Measurements from ENCODE around the gene MRPL39.

MRPL39 gene

DNA sequence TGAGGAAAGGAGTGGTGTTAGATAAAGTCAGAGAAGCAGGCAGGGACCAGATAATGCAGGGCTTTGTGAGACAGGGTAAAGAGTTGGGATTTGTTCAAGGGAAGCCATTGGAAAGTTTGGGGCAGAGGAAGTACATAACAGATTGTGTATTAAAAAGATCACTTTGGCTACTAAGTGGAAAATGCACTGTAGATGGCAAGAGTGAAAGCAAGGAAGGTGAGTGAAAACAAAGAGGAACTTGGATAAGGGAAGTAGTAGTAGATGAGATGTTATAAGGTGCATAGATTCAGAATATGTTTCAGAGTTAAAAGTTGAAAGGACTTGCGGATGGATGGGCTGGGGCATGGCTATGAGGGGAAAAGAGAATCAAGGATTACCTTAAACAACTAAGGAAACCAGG, 17.4 kb downstream of the MRPL39 start:
- Mint-ChIP-seq H3K9me3 (no peaks in the 10 kb centered on the region), H3K27ac (no peak overlapping the region), H3K27me3 (ENCODE audit: low read depth) (no peaks in the 10 kb centered on the region), H3K36me3 (ENCODE audit: low read depth) (peaks cover 73% of the 10 kb centered on the region), H3K4me1 (no peaks in the 10 kb centered on the region), H3K4me3 (no peak overlapping the region)
- TF ChIP-seq, protein P1, sequence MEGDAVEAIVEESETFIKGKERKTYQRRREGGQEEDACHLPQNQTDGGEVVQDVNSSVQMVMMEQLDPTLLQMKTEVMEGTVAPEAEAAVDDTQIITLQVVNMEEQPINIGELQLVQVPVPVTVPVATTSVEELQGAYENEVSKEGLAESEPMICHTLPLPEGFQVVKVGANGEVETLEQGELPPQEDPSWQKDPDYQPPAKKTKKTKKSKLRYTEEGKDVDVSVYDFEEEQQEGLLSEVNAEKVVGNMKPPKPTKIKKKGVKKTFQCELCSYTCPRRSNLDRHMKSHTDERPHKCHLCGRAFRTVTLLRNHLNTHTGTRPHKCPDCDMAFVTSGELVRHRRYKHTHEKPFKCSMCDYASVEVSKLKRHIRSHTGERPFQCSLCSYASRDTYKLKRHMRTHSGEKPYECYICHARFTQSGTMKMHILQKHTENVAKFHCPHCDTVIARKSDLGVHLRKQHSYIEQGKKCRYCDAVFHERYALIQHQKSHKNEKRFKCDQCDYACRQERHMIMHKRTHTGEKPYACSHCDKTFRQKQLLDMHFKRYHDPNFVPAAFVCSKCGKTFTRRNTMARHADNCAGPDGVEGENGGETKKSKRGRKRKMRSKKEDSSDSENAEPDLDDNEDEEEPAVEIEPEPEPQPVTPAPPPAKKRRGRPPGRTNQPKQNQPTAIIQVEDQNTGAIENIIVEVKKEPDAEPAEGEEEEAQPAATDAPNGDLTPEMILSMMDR (IDR thresholded peaks at IDR 0.05; ENCODE audit: unreplicated experiment in 3 of 3): no peak

DNA sequence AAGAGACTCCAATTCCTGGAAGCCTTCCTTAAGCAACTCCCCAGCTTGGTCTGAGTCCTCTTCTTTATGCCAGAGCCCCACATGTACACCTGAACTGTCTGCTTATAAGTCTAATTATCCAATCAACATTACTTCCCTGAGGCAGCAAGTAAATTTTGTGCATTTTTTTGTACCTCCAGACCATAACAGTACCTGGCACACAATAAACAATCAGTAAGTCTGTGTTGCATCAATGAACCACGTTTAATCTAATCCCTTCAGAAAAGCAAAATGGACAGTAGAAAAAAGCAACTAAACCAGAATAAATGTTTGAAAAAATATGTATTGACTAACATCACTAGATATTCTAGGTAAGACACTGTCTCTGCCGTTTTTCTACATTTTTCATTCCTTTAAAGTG, 20.5 kb downstream of the MRPL39 start:
- Mint-ChIP-seq H3K9me3 (no peaks in the 10 kb centered on the region), H3K27ac (no peak overlapping the region), H3K4me3 (no peak overlapping the region), H3K36me3 (ENCODE audit: low read depth) (peaks cover 55% of the 10 kb centered on the region), H3K4me1 (no peaks in the 10 kb centered on the region), H3K27me3 (ENCODE audit: low read depth) (no peaks in the 10 kb centered on the region)
- TF ChIP-seq, protein P1 (IDR thresholded peaks at IDR 0.05; ENCODE audit: unreplicated experiment in 3 of 3): no peak

DNA sequence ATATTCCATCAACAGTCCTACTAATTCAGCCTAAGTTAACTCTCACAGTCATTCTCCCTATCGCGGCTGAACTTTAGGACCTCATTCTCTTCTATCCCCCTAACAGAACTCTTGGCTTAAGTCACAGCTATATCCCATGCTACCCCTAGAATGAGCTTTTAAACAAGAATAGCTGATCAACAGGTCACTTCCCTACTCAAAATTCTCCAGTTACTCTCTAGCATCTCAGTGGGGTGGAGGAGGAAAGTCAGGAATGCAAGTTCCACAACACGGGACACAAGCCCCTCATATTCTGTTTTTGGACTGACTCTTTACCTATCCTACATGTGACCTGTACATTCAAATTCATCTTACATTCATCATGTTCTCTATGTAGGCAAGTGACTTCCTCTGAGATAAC, 21.0 kb downstream of the MRPL39 start:
- Mint-ChIP-seq H3K27me3 (ENCODE audit: low read depth) (no peaks in the 10 kb centered on the region), H3K9me3 (no peaks in the 10 kb centered on the region), H3K4me1 (no peaks in the 10 kb centered on the region), H3K27ac (no peak overlapping the region), H3K4me3 (no peak overlapping the region), H3K36me3 (ENCODE audit: low read depth) (peaks cover 52% of the 10 kb centered on the region)
- TF ChIP-seq, protein P1 (IDR thresholded peaks at IDR 0.05; ENCODE audit: unreplicated experiment in 3 of 3): no peak

DNA sequence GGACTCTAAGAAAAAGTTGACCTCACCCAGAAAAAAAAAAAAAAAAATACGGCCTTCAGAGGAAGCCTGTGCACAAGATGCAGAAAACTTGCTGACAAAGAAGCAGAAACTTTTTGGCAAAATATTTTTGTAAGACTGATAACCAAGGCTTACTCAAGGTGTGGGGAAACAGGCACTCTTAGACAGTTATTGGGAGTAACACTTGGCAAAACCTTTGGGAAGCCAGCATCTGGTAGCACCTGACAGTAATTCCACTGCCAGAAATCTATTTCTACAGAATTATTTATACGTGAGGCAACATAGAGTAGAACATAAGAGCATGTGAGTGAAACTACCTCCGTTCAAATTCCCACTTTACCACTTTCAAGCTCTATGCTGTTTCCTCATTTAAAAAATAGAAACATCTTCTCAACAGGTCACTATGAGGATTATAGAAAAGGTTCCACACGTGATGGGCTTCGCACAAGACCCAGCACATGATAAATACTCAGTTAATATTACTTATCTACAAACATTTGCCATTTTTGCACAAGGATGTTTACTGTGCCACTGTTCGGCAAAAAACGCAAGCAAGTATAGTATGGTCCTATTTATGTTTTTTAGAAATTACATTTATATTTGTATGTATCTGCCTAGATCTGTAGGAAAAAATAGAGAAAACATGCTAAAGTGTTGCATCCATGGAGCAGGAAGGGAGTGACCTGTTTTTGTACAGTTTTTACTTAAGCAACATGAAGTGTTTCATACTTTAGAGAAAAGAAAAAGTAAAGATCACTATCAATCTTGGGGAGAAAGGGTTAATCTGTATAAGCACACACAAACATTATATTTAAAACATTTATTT, 22.2 kb downstream of the MRPL39 start:
- TF ChIP-seq, protein P1 (IDR thresholded peaks at IDR 0.05; ENCODE audit: unreplicated experiment in 3 of 3): no peak
- Mint-ChIP-seq H3K4me3 (no peak overlapping the region), H3K36me3 (ENCODE audit: low read depth) (peaks cover 44% of the 10 kb centered on the region), H3K27ac (no peak overlapping the region), H3K9me3 (no peaks in the 10 kb centered on the region), H3K4me1 (no peaks in the 10 kb centered on the region), H3K27me3 (ENCODE audit: low read depth) (no peaks in the 10 kb centered on the region)

DNA sequence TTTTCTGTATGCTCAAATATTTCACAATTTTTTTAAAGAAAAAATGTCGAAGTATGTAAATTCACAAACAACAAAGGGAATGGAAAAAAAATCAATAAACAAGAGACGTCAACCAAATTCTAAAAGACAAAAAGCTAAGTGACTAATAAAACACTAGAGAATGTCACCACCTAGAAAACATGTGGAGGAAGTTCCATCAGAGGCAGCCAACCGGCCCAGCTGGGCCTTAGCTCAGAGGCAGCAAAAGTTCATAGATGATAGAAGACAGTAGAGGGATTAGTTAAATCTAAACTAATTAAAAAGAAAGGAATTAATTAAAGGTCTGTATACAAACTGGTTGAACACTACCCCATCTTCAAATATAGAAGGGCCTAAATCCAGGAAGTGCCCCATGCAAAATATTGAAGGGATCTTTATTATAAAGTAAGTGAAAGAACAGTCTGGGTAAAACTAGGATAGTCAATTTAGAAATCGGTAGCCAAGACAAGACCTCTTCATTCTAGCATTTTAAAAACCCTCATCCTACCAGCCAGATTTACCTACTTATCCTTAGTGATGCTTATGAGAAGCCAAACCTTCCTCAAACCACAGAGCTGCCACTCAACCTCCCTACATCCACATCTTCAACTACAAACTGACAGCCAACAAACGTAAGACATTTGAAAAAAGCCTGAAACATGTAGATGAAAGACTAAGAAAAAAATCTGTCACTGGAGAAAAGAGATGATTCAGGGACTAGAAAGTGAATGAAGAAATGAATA, 23.7 kb downstream of the MRPL39 start:
- no peaks in the 10 kb centered on the region for H3K9me3 Mint-ChIP-seq
- TF ChIP-seq, protein P1 (IDR thresholded peaks at IDR 0.05; ENCODE audit: unreplicated experiment in 3 of 3): no peak
- no peak overlapping the region for H3K27ac Mint-ChIP-seq
- no peaks in the 10 kb centered on the region for H3K27me3 Mint-ChIP-seq (ENCODE audit: low read depth)
- no peak overlapping the region for H3K4me3 Mint-ChIP-seq
- no peaks in the 10 kb centered on the region for H3K4me1 Mint-ChIP-seq
- H3K36me3 Mint-ChIP-seq (ENCODE audit: low read depth): peaks cover 32% of the 10 kb centered on the region
